HEK293T (cell line): ENCODE measurements around the gene BBS1.

Experiments used
- CTCF ChIA-PET: fragments of 350-600 bp; formaldehyde crosslinking; extraction: SDS; loops from one replicate; lab custom pipeline; 2021; ENCODE audit warnings: antibody characterized with exemption, inconsistent platforms; lab: Yijun Ruan, JAX
- POLR2A ChIA-PET: fragments of 350-600 bp; formaldehyde crosslinking; extraction: SDS; loops from one replicate; lab custom pipeline; 2020; ENCODE audit warnings: antibody characterized with exemption, inconsistent platforms; lab: Yijun Ruan, JAX
- DNase-seq: peaks from one replicate; pipeline ENCODE4 v3.0.0; 2012; ENCODE audit warnings: mixed read lengths; ENCODE audit errors: extremely low spot score
- ARNT ChIP-seq: fragments of 450-650 bp; IDR thresholded peaks from 2 replicates; pipeline ENCODE4 v1.6.1; 2017; ENCODE audit warnings: mild to moderate bottlenecking
- BHLHE40 ChIP-seq: fragments of 450-650 bp; IDR thresholded peaks from 2 replicates; pipeline ENCODE4 v1.6.1; 2016; ENCODE audit warnings: mild to moderate bottlenecking, moderate library complexity, borderline replicate concordance
- CTBP1 ChIP-seq: fragments of 450-650 bp; IDR thresholded peaks from 2 replicates; pipeline ENCODE4 v1.6.1; 2016; ENCODE audit warnings: borderline replicate concordance
- ELF4 ChIP-seq: fragments of 450-650 bp; IDR thresholded peaks from 2 replicates; pipeline ENCODE4 v1.6.1; 2017; ENCODE audit warnings: antibody characterized with exemption
- FOXA1 ChIP-seq: fragments of 450-650 bp; IDR thresholded peaks from 2 replicates; pipeline ENCODE4 v1.6.1; 2016; ENCODE audit warnings: mild to moderate bottlenecking
- FOXK2 ChIP-seq: fragments of 450-650 bp; IDR thresholded peaks from 2 replicates; pipeline ENCODE4 v1.6.1; 2016; ENCODE audit warnings: mild to moderate bottlenecking
- FOXM1 ChIP-seq: fragments of 450-650 bp; IDR thresholded peaks from 2 replicates; pipeline ENCODE4 v1.6.1; 2017; ENCODE audit warnings: mild to moderate bottlenecking, borderline replicate concordance
- HDGF ChIP-seq: fragments of 450-650 bp; IDR thresholded peaks from 2 replicates; pipeline ENCODE4 v1.6.1; 2017; ENCODE audit warnings: antibody characterized with exemption, borderline replicate concordance
- L3MBTL2 ChIP-seq: fragments of 450-650 bp; conservative IDR thresholded peaks from 2 replicates; pipeline ENCODE4 v1.6.1; 2016; ENCODE audit warnings: mild to moderate bottlenecking
- LEF1 ChIP-seq: fragments of 450-650 bp; IDR thresholded peaks from 2 replicates; pipeline ENCODE4 v1.6.1; 2017; ENCODE audit warnings: mild to moderate bottlenecking, borderline replicate concordance
- NFRKB ChIP-seq: fragments of 450-650 bp; IDR thresholded peaks from 2 replicates; pipeline ENCODE4 v1.6.1; 2016; ENCODE audit warnings: mild to moderate bottlenecking, moderate library complexity
- PKNOX1 ChIP-seq: fragments of 450-650 bp; IDR thresholded peaks from 2 replicates; pipeline ENCODE4 v1.6.1; 2016
- SP1 ChIP-seq: fragments of 450-650 bp; IDR thresholded peaks from 2 replicates; pipeline ENCODE4 v1.6.1; 2017
- SUZ12 ChIP-seq: fragments of 450-650 bp; IDR thresholded peaks from 2 replicates; pipeline ENCODE4 v1.6.1; 2016; ENCODE audit warnings: mild to moderate bottlenecking
- TARDBP ChIP-seq: fragments of 450-650 bp; IDR thresholded peaks from 2 replicates; pipeline ENCODE4 v1.6.1; 2016
- ZNF384 ChIP-seq: fragments of 450-650 bp; IDR thresholded peaks from 2 replicates; pipeline ENCODE4 v1.6.1; 2016

The BBS1 gene

GRCh38 chr11:66554602-66555001 is 44.2 kb downstream of the BBS1 start:
- POLR2A ChIA-PET = no interaction called here
- CTCF ChIA-PET = no interaction called here
- no peak for TF ChIP-seq ELF4
- TF ChIP-seq PKNOX1 = no peak
- no peak for TF ChIP-seq ARNT
- no peak for TF ChIP-seq CTBP1
- no peak for TF ChIP-seq TARDBP
- no peak for TF ChIP-seq HDGF
- no peak for TF ChIP-seq SUZ12
- TF ChIP-seq FOXM1 = no peak
- no peak for TF ChIP-seq L3MBTL2
- no peak for TF ChIP-seq FOXA1
- TF ChIP-seq BHLHE40 = no peak
- no peak for TF ChIP-seq SP1
- no peak for TF ChIP-seq NFRKB
- no peak for TF ChIP-seq FOXK2
- DNase-seq = no peak

DNA sequence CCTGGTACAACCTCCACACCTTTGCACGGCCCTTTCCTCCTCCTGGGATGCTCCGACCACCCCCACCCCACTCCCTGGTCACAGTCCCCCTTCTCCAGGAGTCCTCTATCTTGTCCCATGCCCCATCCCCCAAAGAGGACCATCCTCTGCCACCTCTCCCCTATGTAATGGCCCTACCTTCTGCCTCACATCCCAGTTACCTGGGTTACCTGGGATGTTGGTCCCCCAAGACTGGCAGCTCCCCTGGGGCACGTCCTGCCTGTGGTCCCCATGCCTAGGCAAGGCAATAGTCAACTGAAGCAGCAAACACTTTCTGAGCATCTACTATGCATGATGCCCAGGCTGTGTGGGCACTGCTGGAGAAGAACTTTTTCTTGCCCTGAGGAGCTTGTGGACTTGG is 45.0 kb downstream of the BBS1 start:
- CTCF ChIA-PET = no interaction called here
- TF ChIP-seq ZNF384 = no peak
- TF ChIP-seq NFRKB = no peak
- TF ChIP-seq FOXA1 = no peak
- TF ChIP-seq PKNOX1 = no peak
- no peak for TF ChIP-seq SUZ12
- no peak for TF ChIP-seq FOXK2
- no peak for TF ChIP-seq LEF1
- TF ChIP-seq HDGF = no peak
- no peak for TF ChIP-seq CTBP1
- TF ChIP-seq L3MBTL2 = no peak
- TF ChIP-seq SP1 = no peak
- TF ChIP-seq TARDBP = no peak
- no peak for TF ChIP-seq BHLHE40
- no peak for TF ChIP-seq FOXM1
- TF ChIP-seq ELF4 = no peak
- no peak for TF ChIP-seq ARNT
- POLR2A ChIA-PET = interaction anchor here (0.8 kb wide), 1 partner anchor 19 kb away, joined by 3 read pairs; no protein-coding TSS in a partner anchor
- no peak for DNase-seq

- CTCF ChIA-PET = no interaction called here
- no peak for TF ChIP-seq HDGF
- TF ChIP-seq TARDBP = no peak
- TF ChIP-seq L3MBTL2 = no peak
- no peak for TF ChIP-seq ELF4
- no peak for TF ChIP-seq BHLHE40
- no peak for TF ChIP-seq SUZ12
- TF ChIP-seq ZNF384 = no peak
- TF ChIP-seq FOXM1 = no peak
- TF ChIP-seq NFRKB = no peak
- no peak for TF ChIP-seq FOXK2
- TF ChIP-seq LEF1 = no peak
- no peak for TF ChIP-seq SP1
- no peak for TF ChIP-seq FOXA1
- POLR2A ChIA-PET = no interaction called here
- no peak for DNase-seq
These were observed 45.7 kb downstream of the BBS1 start for GRCh38 chr11:66556086-66556485.

GRCh38 chr11:66557733-66558326 is 47.4 kb downstream of the BBS1 start:
- no peak for DNase-seq
- ChIA-PET POLR2A (interaction anchor here (1.3 kb wide), 1 partner anchor 11 kb away, joined by 3 read pairs; the partner anchor contains the start of gene CTSF), CTCF (no interaction called here)
- TF ChIP-seq FOXA1 (no peak), LEF1 (no peak), NFRKB (no peak), TARDBP (no peak), PKNOX1 (no peak), BHLHE40 (no peak), CTBP1 (no peak), ELF4 (no peak), FOXM1 (no peak), ARNT (no peak), L3MBTL2 (no peak), SP1 (no peak), ZNF384 (no peak), FOXK2 (no peak), HDGF (no peak), SUZ12 (no peak)

DNA sequence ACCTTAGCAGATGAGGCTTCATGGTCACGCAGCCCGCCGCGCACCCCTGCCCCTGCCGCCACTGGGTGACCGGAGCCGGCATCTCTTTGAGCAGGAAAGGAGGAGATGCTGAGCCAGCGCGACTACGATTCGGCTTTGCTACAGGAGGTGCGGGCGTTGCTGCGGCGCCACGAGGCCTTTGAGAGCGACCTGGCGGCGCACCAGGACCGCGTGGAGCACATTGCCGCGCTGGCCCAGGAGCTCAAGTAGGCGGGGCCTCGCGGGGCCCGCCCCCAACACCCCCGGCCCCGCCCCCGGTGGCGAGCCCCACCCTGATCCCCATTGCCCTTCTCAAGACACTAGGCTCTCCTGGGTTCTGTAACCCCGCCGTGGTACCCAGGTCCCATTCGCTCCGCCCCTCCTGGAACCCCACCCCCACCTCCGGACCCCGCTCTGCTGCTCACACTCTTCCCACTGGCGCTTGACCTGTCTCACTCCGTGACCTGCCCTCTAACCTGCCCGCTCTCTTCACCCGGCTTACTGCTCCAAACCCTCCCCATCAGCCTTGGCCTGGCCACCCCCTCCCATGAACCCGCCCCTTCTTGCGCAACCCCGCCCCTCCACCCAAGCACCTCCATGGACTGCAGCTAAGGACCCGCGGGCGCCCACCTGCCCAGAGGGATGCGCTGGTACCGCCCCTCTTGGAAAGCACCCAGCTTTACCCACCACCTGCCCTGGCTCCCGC is 48.9 kb downstream of the BBS1 start:
- DNase-seq = no peak
- TF ChIP-seq BHLHE40 = no peak
- TF ChIP-seq NFRKB = no peak
- no peak for TF ChIP-seq L3MBTL2
- TF ChIP-seq ELF4 = no peak
- TF ChIP-seq HDGF = no peak
- TF ChIP-seq PKNOX1 = no peak
- TF ChIP-seq ZNF384 = no peak
- TF ChIP-seq TARDBP = no peak
- no peak for TF ChIP-seq FOXA1
- TF ChIP-seq ARNT = no peak

More for the DNA sequence above, 48.9 kb downstream of the BBS1 start:
- CTCF ChIA-PET = interaction anchor here (0.6 kb wide), 1 partner anchor 20 kb away, joined by 3 read pairs; no protein-coding TSS in a partner anchor
- POLR2A ChIA-PET = no interaction called here
